OCI-LY1 (cell line): ENCODE results near the gene SLC25A34.

Experiments used
- EZH2 ChIP-seq: fragments of 200-600 bp; sonication (generic), shearing (Covaris generic); IDR thresholded peaks from 2 replicates; pipeline ENCODE4 v1.8.0; 2017; ENCODE audit warnings: borderline replicate concordance, mixed run types, mild to moderate bottlenecking, antibody characterized with exemption, low read length, moderate library complexity, mixed read lengths
- TF ChIP-seq, protein P1 (sequence below): fragments of 200-600 bp; sonication (generic), shearing (Covaris generic); IDR thresholded peaks from 2 replicates; pipeline ENCODE4 v1.5.1; 2017; ENCODE audit warnings: mild to moderate bottlenecking, antibody characterized with exemption, low read length, moderate library complexity, mixed read lengths

DNA sequence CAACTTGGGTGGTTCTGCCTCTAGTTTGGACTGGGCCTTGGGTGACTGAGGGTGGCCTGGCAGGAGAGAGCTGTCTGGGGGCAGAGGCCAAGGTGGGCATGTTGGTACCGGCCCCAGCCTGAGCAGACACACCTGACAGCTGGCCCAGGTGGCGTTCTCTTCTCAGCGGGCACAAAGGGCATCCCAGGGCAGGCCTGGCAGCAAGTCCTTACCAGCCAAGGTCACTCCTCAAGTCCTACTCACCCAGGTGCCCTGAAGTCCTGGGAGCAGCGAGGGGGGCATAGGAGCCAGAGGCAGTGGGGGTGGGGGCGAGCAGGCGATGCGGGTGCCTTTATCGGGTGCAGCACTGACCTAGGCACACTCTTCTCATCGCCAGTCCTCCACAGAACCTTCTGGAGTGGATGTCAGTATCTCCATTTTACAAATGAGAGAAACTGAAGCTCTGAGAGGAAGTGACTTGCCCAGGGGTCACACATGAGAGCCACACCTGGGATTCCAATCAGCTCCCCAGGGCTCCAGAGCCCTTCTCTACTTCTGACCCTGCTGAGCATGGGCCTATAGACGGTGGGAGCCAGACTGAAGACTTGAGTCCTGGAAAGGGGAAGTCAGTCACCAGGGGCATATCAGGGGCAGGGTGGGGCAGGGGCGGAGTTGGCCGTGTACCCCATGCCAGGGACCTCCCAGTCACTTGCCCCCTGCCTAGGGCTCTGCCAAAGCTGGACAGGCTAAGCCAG, 587 bp upstream of the SLC25A34 start:
- TF ChIP-seq, protein P1, sequence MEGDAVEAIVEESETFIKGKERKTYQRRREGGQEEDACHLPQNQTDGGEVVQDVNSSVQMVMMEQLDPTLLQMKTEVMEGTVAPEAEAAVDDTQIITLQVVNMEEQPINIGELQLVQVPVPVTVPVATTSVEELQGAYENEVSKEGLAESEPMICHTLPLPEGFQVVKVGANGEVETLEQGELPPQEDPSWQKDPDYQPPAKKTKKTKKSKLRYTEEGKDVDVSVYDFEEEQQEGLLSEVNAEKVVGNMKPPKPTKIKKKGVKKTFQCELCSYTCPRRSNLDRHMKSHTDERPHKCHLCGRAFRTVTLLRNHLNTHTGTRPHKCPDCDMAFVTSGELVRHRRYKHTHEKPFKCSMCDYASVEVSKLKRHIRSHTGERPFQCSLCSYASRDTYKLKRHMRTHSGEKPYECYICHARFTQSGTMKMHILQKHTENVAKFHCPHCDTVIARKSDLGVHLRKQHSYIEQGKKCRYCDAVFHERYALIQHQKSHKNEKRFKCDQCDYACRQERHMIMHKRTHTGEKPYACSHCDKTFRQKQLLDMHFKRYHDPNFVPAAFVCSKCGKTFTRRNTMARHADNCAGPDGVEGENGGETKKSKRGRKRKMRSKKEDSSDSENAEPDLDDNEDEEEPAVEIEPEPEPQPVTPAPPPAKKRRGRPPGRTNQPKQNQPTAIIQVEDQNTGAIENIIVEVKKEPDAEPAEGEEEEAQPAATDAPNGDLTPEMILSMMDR, result no peak
- no peak for TF ChIP-seq EZH2
